MCF 10A (cell line): Measurements from ENCODE around the gene ERG. TPM values are rescaled to one million over a fixed set of nuclear protein-coding genes. Genes with fewer than 3 reads are reported as not detected.

Experiments used
- BruUV-seq: library from RNA; stranded (reverse); fragments of 400-500 nt; replicated peaks from 2 replicates; lab custom pipeline; 2021; lab: Mats Ljungman, UMichigan
- CTCF ChIA-PET: fragments of 300-600 bp; sonication (Branson Sonifier 250); formaldehyde crosslinking; extraction: SDS; loops from one replicate; lab custom pipeline; 2021; ENCODE audit warnings: antibody characterized with exemption, inconsistent platforms; lab: Yijun Ruan, JAX
- POLR2A ChIA-PET: fragments of 300-600, 350-650 bp; sonication (Branson Sonifier 250); formaldehyde crosslinking; extraction: SDS; loops from one replicate; lab custom pipeline; 2020; ENCODE audit warnings: antibody characterized with exemption, inconsistent platforms; lab: Yijun Ruan, JAX
- DNase-seq: peaks from one replicate; pipeline ENCODE4 v3.0.0-alpha.2; 2018; ENCODE audit not compliant: unreplicated experiment
- H3K27ac Mint-ChIP-seq: one replicate; pipeline ENCODE4 v1.8.0; 2022; ENCODE audit warnings: mild to moderate bottlenecking, low read depth, mixed read lengths; ENCODE audit not compliant: unreplicated experiment
- H3K27me3 Mint-ChIP-seq: one replicate; pipeline ENCODE4 v1.8.0; 2022; ENCODE audit warnings: mixed read lengths; ENCODE audit not compliant: insufficient read depth, unreplicated experiment
- H3K36me3 Mint-ChIP-seq: one replicate; pipeline ENCODE4 v1.8.0; 2022; ENCODE audit warnings: mild to moderate bottlenecking, moderate library complexity, mixed read lengths; ENCODE audit not compliant: insufficient read depth, unreplicated experiment
- H3K4me1 Mint-ChIP-seq: one replicate; pipeline ENCODE4 v1.8.0; 2022; ENCODE audit warnings: mixed read lengths; ENCODE audit not compliant: insufficient read depth, unreplicated experiment
- H3K4me3 Mint-ChIP-seq: one replicate; pipeline ENCODE4 v1.8.0; 2022; ENCODE audit warnings: mild to moderate bottlenecking, moderate library complexity, mixed read lengths; ENCODE audit not compliant: unreplicated experiment
- H3K9me3 Mint-ChIP-seq: one replicate; pipeline ENCODE4 v1.8.0; 2022; ENCODE audit warnings: mixed read lengths; ENCODE audit not compliant: unreplicated experiment
- intact Hi-C: fragments of 100-400 bp; cut with micrococcal nuclease; formaldehyde crosslinking; loops from 2 replicates; pipeline ENCODE4 v1.14.1; 2022
- total RNA-seq: library from RNA; stranded (reverse); gene quantifications from 2 replicates; pipeline ENCODE4 v1.2.3, GENCODE V29; 2022
- TF ChIP-seq, protein P1 (sequence below): fragments of 200-600 bp; IDR thresholded peaks from one replicate; pipeline ENCODE4 v1.8.0; 2022; ENCODE audit warnings: antibody characterized with exemption, mild to moderate bottlenecking; ENCODE audit not compliant: unreplicated experiment

The ERG gene
- total RNA-seq, 1 experiment from 2014 or later: not detected

DNA sequence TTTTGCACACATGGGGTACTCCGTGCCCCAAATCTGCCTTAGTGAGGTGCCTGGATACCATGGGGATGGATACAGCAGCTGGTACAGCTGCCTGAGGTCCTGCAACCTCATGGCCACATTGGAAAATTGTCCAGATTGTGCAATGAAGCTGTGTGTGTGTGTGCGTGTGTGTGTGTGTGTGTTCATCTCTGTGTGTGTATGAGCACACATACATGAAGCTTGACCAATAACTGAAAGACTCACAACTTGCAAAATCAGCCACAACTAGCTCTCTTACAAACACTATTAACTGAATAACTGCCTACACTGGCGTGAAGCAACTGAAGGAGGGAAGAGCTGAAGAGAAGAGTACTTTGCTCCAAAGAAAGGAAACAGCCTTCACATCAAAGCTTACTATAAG lies 78.1 kb downstream of the ERG start:
- ChIA-PET POLR2A (interaction anchor here (0.7 kb wide), 1 partner anchor 68 kb away, joined by 3 read pairs; no protein-coding TSS in a partner anchor), CTCF (no interaction called here)
- no peak for DNase-seq
- H3K4me3 Mint-ChIP-seq: no peak overlapping the region
- no peaks in the 10 kb centered on the region for H3K36me3 Mint-ChIP-seq
- H3K4me1 Mint-ChIP-seq: peaks cover 5% of the 10 kb centered on the region
- BruUV-seq: no TSS peak
- no peaks in the 10 kb centered on the region for H3K9me3 Mint-ChIP-seq
- TF ChIP-seq, protein P1, sequence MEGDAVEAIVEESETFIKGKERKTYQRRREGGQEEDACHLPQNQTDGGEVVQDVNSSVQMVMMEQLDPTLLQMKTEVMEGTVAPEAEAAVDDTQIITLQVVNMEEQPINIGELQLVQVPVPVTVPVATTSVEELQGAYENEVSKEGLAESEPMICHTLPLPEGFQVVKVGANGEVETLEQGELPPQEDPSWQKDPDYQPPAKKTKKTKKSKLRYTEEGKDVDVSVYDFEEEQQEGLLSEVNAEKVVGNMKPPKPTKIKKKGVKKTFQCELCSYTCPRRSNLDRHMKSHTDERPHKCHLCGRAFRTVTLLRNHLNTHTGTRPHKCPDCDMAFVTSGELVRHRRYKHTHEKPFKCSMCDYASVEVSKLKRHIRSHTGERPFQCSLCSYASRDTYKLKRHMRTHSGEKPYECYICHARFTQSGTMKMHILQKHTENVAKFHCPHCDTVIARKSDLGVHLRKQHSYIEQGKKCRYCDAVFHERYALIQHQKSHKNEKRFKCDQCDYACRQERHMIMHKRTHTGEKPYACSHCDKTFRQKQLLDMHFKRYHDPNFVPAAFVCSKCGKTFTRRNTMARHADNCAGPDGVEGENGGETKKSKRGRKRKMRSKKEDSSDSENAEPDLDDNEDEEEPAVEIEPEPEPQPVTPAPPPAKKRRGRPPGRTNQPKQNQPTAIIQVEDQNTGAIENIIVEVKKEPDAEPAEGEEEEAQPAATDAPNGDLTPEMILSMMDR: no peak
- intact Hi-C loops: no loop called here
- H3K27ac Mint-ChIP-seq: no peak overlapping the region
- H3K27me3 Mint-ChIP-seq: no peaks in the 10 kb centered on the region

DNA sequence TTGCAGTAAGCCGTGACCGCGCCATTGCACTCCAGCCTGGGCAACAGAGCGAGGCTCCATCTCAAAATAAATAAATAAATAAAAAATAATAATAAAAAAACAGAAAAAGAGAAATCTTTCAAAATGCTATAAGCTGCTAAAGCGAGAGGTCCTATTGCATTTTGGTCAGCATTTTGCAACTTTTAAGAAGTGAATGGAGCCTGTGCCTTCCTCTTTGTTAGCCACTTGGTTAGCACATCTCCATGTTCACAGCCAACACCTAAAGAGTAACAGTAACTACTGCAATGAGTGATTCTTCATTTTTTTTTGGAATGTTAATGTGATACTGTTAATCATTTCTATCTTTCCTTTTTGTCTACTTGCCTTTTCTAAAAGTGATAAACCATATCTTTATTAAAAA lies 80.6 kb downstream of the ERG start:
- H3K36me3 Mint-ChIP-seq: no peaks in the 10 kb centered on the region
- CTCF ChIA-PET: no interaction called here

DNA sequence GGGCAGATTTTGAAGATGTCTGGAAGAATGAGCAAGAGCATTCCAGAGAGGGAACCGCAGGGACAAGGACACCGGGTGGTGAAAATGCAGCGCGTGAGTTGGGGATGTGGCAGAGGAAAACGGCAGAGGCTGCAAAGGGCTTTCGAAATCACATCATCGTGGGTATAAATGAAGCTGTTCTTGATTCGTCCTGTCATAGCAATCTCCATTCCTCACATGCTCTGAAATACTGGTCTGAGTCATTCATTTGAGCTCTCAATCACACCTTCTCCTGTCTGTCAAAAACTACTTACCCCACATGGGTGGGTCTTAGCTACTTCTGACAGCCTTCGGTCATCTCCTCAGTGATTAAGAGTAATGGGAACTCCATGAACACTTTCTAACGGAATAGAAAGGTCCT lies 81.5 kb downstream of the ERG start:
- no TSS peak for BruUV-seq
- Mint-ChIP-seq H3K9me3 (no peaks in the 10 kb centered on the region), H3K27ac (no peak overlapping the region), H3K4me1 (peaks cover 14% of the 10 kb centered on the region), H3K4me3 (no peak overlapping the region), H3K27me3 (no peaks in the 10 kb centered on the region), H3K36me3 (no peaks in the 10 kb centered on the region)
- TF ChIP-seq, protein P1: no peak
- ChIA-PET POLR2A (interaction anchor here (1.2 to 1.9 kb wide), 2 partner anchors 12 to 15 kb away, joined by 4 read pairs; no protein-coding TSS in a partner anchor), CTCF (interaction anchor here (0.5 kb wide), 1 partner anchor 315 kb away, joined by 3 read pairs; no protein-coding TSS in a partner anchor)
- intact Hi-C loops: no loop called here
- DNase-seq: no peak

More for the DNA sequence above, 80.6 kb downstream of the ERG start:
- Mint-ChIP-seq H3K4me3 (no peak overlapping the region), H3K4me1 (peaks cover 14% of the 10 kb centered on the region), H3K9me3 (no peaks in the 10 kb centered on the region), H3K27me3 (no peaks in the 10 kb centered on the region), H3K27ac (no peak overlapping the region)
- POLR2A ChIA-PET: interaction anchor here (1.2 to 1.9 kb wide), 2 partner anchors 13 to 14 kb away, joined by 4 read pairs; no protein-coding TSS in a partner anchor
- TF ChIP-seq, protein P1: no peak
- intact Hi-C loops: no loop called here
- no TSS peak for BruUV-seq
- DNase-seq: no peak

DNA sequence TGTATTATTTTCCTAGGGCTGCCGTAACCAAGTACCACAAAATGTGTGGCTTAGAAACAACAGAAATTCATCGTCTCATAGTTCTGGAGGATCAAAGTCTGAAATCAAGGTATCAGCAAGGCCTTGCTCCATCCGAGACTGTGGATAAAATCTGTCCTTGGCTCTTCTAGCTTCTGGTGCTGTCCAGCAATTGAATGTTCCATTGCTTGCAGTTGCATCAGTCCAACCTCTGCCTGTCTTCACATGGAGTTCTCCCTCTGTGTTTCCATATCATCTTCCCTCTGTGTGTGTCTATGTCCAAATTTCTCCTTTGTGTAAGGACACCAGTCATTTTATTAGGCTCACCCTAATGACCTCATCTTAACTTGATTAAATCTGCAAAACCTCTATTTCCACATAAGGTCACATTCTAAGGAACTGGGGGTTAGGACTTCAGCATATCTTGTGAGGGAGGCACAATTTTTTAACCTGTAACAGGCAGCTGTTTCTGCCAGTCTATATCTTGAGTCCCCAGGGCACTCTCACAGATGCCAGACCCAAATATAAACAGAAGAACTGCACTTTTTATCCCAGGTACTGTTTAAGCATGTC lies 84.2 kb downstream of the ERG start:
- Mint-ChIP-seq H3K4me1 (peaks cover 14% of the 10 kb centered on the region), H3K4me3 (no peak overlapping the region), H3K9me3 (no peaks in the 10 kb centered on the region), H3K27me3 (no peaks in the 10 kb centered on the region), H3K36me3 (no peaks in the 10 kb centered on the region), H3K27ac (no peak overlapping the region)
- CTCF ChIA-PET: no interaction called here
- DNase-seq: no peak
- POLR2A ChIA-PET: interaction anchor here (0.7 kb wide), 1 partner anchor 465 kb away, joined by 4 read pairs; no protein-coding TSS in a partner anchor
- BruUV-seq: no TSS peak
- intact Hi-C loops: no loop called here
- TF ChIP-seq, protein P1: no peak
